ENCODE measurements around the gene NFIL3.

The NFIL3 gene

DNA sequence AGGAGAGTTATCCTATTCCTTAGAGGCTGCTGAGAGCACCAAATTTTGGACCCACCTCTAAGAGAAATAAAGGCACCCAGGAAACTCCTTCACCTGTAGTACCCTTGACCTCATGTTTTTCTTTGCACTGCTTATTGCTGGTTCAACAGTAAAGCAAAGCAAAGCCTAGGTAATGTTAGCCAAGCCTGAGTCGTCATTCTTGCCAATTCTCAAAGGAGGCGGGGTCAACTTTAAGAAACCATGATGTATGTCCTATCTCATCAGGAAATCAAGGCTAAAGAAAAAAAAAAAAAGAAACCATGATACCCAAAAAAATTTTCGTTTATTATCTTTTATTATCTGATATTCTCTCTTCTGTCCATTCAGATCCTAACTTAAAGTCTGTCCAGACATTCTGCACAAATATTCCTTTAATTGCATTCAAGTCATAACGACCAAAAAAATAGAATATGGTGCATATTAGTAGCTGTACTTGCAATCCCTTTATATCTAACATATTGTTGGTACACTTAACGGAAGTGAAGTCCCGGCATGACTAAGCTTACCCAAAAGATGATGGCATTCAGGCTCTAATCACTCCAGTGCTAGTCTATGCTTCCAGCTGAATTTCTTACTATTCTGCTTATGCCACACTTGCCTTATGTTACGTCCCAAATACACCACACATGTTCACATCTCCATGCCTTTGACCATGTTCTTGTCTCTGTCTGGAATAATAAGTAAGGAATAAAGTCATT is 63.7 kb downstream of the NFIL3 start:
- DNase-seq (ENCODE audit: low read depth): no peak

- no peak for DNase-seq (ENCODE audit: low read depth)
Measured at GRCh38 chr9:91359083-91359482, 64.5 kb downstream of the NFIL3 start.
